HCT116 (cell line): ENCODE measurements around the gene SOCS7. TPM values are rescaled to one million over a fixed set of nuclear protein-coding genes. Genes with fewer than 3 reads are reported as not detected.

ENCODE experiments used
- ATAC-seq: fragments of 200-7000 bp; cut with Tn5 transposase; 2 replicates; pipeline ENCODE4 v1.9.1; 2020; ENCODE audit warnings: mild to moderate bottlenecking, moderate library complexity
- BruUV-seq: library from RNA; stranded (reverse); fragments of 400-500 nt; replicated peaks from 2 replicates; lab custom pipeline; 2021; lab: Mats Ljungman, UMichigan
- CTCF ChIA-PET: fragments of 300-600 bp; sonication (Branson Sonifier 250); formaldehyde crosslinking; loops from one replicate; lab custom pipeline; 2021; ENCODE audit warnings: antibody characterized with exemption; lab: Charles Lee
- POLR2A ChIA-PET: fragments of 300-600, 350-600 bp; sonication (Branson Sonifier 250); formaldehyde crosslinking; loops from one replicate; lab custom pipeline; 2021; ENCODE audit warnings: antibody characterized with exemption; lab: Charles Lee
- RAD21 ChIA-PET, 2 experiments: fragments of 300-600 bp; sonication (Branson Sonifier 250); formaldehyde crosslinking; loops; one replicate each; lab custom pipeline; 2023; ENCODE audit warnings: low total read pairs in 2 of 2; ENCODE audit not compliant: uncharacterized antibody in 2 of 2, unreplicated experiment in 2 of 2, low non-redundant PET in 1 of 2; lab: Charles Lee
- DNase-seq: peaks from one replicate; pipeline ENCODE4 v3.0.0-alpha.2; 2010; ENCODE audit warnings: low read depth, low spot score
- H2AFZ ChIP-seq: fragments of 200-600 bp; shearing (Covaris generic), sonication (generic); 2 replicates; pipeline ENCODE4 v1.6.1; 2017; ENCODE audit warnings: low read depth, mixed run types, mixed read lengths, antibody characterized with exemption, low read length; ENCODE audit not compliant: poor library complexity, severe bottlenecking
- H3K27ac ChIP-seq: 2 replicates; pipeline ENCODE4 v1.5.1; 2012; ENCODE audit warnings: low read depth, low read length
- H3K27me3 ChIP-seq: fragments of 200-600 bp; sonication (generic); 2 replicates; pipeline ENCODE4 v1.6.1; 2016; ENCODE audit warnings: mixed run types, low read length, mixed read lengths; ENCODE audit not compliant: insufficient read depth
- H3K36me3 ChIP-seq, 2 experiments: fragments of 200-500 bp in 1 of 2; fragments of 200-600 bp in 1 of 2; sonication (Bioruptor generic) in 1 of 2; sonication (generic) in 1 of 2; 2 replicates each; pipeline versions ENCODE4 v1.5.1 to v1.6.1; 2014 to 2016; ENCODE audit warnings: low read length in 2 of 2, inconsistent platforms in 1 of 2, mixed read lengths in 1 of 2, mixed run types in 1 of 2; ENCODE audit not compliant: insufficient read depth in 2 of 2, control insufficient read depth in 1 of 2
- H3K4me1 ChIP-seq, 2 experiments: fragments of 200-600 bp in 1 of 2; sonication (generic) in 1 of 2; 2 replicates each; pipeline versions ENCODE4 v1.5.1 to v1.6.1; 2012 to 2017; ENCODE audit warnings: low read length in 2 of 2, inconsistent platforms in 1 of 2, mild to moderate bottlenecking in 1 of 2, mixed read lengths in 1 of 2, mixed run types in 1 of 2, moderate library complexity in 1 of 2; ENCODE audit not compliant: insufficient read depth in 2 of 2, control insufficient read depth in 1 of 2
- H3K4me2 ChIP-seq: fragments of 200-600 bp; sonication (generic); 2 replicates; pipeline ENCODE4 v1.6.1; 2017; ENCODE audit warnings: mixed run types, low read length, mixed read lengths
- H3K4me3 ChIP-seq, 2 experiments: fragments of 200-600 bp in 1 of 2; sonication (generic) in 1 of 2; replicated peaks in 1 of 2; 2 replicates each; pipeline ENCODE4 v1.5.1; 2011 to 2016; ENCODE audit warnings: low read length in 2 of 2, control low read depth in 1 of 2, low read depth in 1 of 2, mild to moderate bottlenecking in 1 of 2, mixed read lengths in 1 of 2, mixed run types in 1 of 2
- H3K79me2 ChIP-seq: fragments of 200-600 bp; sonication (generic); 2 replicates; pipeline ENCODE4 v1.6.1; 2017; ENCODE audit warnings: mild to moderate bottlenecking, mixed run types, low read length, moderate library complexity, mixed read lengths; ENCODE audit not compliant: insufficient read depth
- H3K9ac ChIP-seq: fragments of 200-600 bp; sonication (generic); 2 replicates; pipeline ENCODE4 v1.6.1; 2016; ENCODE audit warnings: low read length, mixed read lengths
- H3K9me2 ChIP-seq: fragments of 200-600 bp; sonication (generic), shearing (Covaris generic); 2 replicates; pipeline ENCODE4 v1.6.1; 2017; ENCODE audit warnings: mixed run types, mild to moderate bottlenecking, moderate library complexity; ENCODE audit not compliant: insufficient read depth
- H3K9me3 ChIP-seq, 2 experiments: fragments of 200-500 bp in 1 of 2; fragments of 200-600 bp in 1 of 2; sonication (Bioruptor generic) in 1 of 2; sonication (generic) in 1 of 2; 2 replicates each; pipeline ENCODE4 v1.6.1; 2014 to 2017; ENCODE audit warnings: low read length in 2 of 2, mixed read lengths in 2 of 2, inconsistent platforms in 1 of 2, low read depth in 1 of 2, mild to moderate bottlenecking in 1 of 2, mixed run types in 1 of 2, moderate library complexity in 1 of 2; ENCODE audit not compliant: control insufficient read depth in 1 of 2, insufficient read depth in 1 of 2
- H4K20me1 ChIP-seq: fragments of 200-600 bp; sonication (generic), shearing (Covaris generic); 2 replicates; pipeline ENCODE4 v1.6.1; 2017; ENCODE audit warnings: mixed run types, mild to moderate bottlenecking, moderate library complexity; ENCODE audit not compliant: insufficient read depth
- CTCF ChIP-seq, 3 experiments: fragments of 200-600 bp in 1 of 3; sonication (generic) in 1 of 3; IDR thresholded peaks in 2 of 3; conservative IDR thresholded peaks in 1 of 3; 2 replicates each; pipeline ENCODE4 v1.5.1; 2012 to 2017; ENCODE audit warnings: low read depth in 2 of 3, low read length in 2 of 3, antibody characterized with exemption in 1 of 3, borderline replicate concordance in 1 of 3, control low read depth in 1 of 3, mild to moderate bottlenecking in 1 of 3, mixed read lengths in 1 of 3, mixed run types in 1 of 3, moderate library complexity in 1 of 3; ENCODE audit not compliant: insufficient read depth in 1 of 3
- EGR1 ChIP-seq: IDR thresholded peaks from 2 replicates; pipeline ENCODE4 v1.6.1; 2012; ENCODE audit warnings: low read depth
- ELF1 ChIP-seq: IDR thresholded peaks from 2 replicates; pipeline ENCODE4 v1.6.1; 2012; ENCODE audit warnings: low read depth, borderline replicate concordance
- POLR2AphosphoS5 ChIP-seq: IDR thresholded peaks from 2 replicates; pipeline ENCODE4 v1.6.1; 2011; ENCODE audit warnings: mild to moderate bottlenecking, low read depth, low read length, moderate library complexity
- RAD21 ChIP-seq: IDR thresholded peaks from 2 replicates; pipeline ENCODE4 v1.6.1; 2012; ENCODE audit warnings: low read depth, mild to moderate bottlenecking
- TCF7L2 ChIP-seq: IDR thresholded peaks from 2 replicates; pipeline ENCODE4 v1.7.0; 2011; ENCODE audit warnings: borderline replicate concordance, inconsistent platforms; ENCODE audit not compliant: insufficient read depth, insufficient read length; ENCODE audit errors: extremely low read depth
- YY1 ChIP-seq: IDR thresholded peaks from 2 replicates; pipeline ENCODE4 v1.6.1; 2011; ENCODE audit warnings: low read length, low read depth, moderate library complexity, mild to moderate bottlenecking; ENCODE audit not compliant: insufficient replicate concordance; ENCODE audit errors: extremely low read depth
- ZBTB33 ChIP-seq: IDR thresholded peaks from 2 replicates; pipeline ENCODE4 v1.6.1; 2011; ENCODE audit warnings: mild to moderate bottlenecking, low read length, moderate library complexity; ENCODE audit not compliant: insufficient replicate concordance; ENCODE audit errors: extremely low read depth
- intact Hi-C: fragments of 100-400 bp; cut with micrococcal nuclease; formaldehyde crosslinking; loops from 2 replicates; pipeline ENCODE4 v1.10.0; 2022
- total RNA-seq: library from RNA; stranded (reverse); gene quantifications from one replicate; pipeline ENCODE4 v1.2.1, GENCODE V29; 2021; ENCODE audit not compliant: unreplicated experiment

The SOCS7 gene
- total RNA-seq, 1 experiment from 2014 or later, result 49.9 TPM

- no peaks in the 10 kb centered on the region for H4K20me1 ChIP-seq
- H3K4me3 ChIP-seq, result no peak overlapping the region
- H2AFZ ChIP-seq, result no peak overlapping the region
- H3K9me2 ChIP-seq, result no peaks in the 10 kb centered on the region
- H3K36me3 ChIP-seq, result no peaks in the 10 kb centered on the region
- no peak overlapping the region for H3K27ac ChIP-seq
- H3K79me2 ChIP-seq, result no peaks in the 10 kb centered on the region
- no peaks in the 10 kb centered on the region for H3K27me3 ChIP-seq
- intact Hi-C loops, result no loop called here
- ChIA-PET RAD21 (no interaction called here), POLR2A (interaction anchor here (0.8 kb wide), 1 partner anchor 17 kb away, joined by 3 read pairs; no protein-coding TSS in a partner anchor), CTCF (interaction anchor here (0.7 to 1.1 kb wide), 3 partner anchors 9 to 221 kb away, joined by 3 read pairs; no protein-coding TSS in a partner anchor)
- no peaks in the 10 kb centered on the region for H3K9me3 ChIP-seq
- no peak for TF ChIP-seq TCF7L2
- no peak for TF ChIP-seq YY1
- TF ChIP-seq POLR2AphosphoS5, result no peak
- TF ChIP-seq ZBTB33, result no peak
- no peak for TF ChIP-seq ELF1
- TF ChIP-seq CTCF (IDR thresholded peaks at IDR 0.05 in 2 of 3, conservative IDR thresholded peaks at IDR 0.05 in 1 of 3; ENCODE audit: borderline replicate concordance in 1 of 3, insufficient read depth in 1 of 3, low read depth in 2 of 3, low read length in 2 of 3), result no peak
- no peak for TF ChIP-seq EGR1
- no peak for TF ChIP-seq RAD21
- BruUV-seq, result no TSS peak
- no peak for ATAC-seq
- peaks cover 62 to 71% of the 10 kb centered on the region in 2 experiments for H3K4me1 ChIP-seq
- no peak overlapping the region for H3K9ac ChIP-seq
- no peak for DNase-seq
- no peak overlapping the region for H3K4me2 ChIP-seq
These were observed 96.0 kb downstream of the SOCS7 start for GRCh38 chr17:38447502-38448085.
